Right lobe of liver (tissue), 6 donors: ENCODE measurements around the gene SLC9A4. TPM values are rescaled to one million over a fixed set of nuclear protein-coding genes. Genes with fewer than 3 reads are reported as not detected.

ENCODE experiments used
- ATAC-seq, 4 donors: fragments of 200-7000 bp; cut with Tn5 transposase; one replicate each; pipeline ENCODE4 v1.9.1; 2020; ENCODE audit warnings: mild to moderate bottlenecking in 4 of 4, moderate library complexity in 4 of 4
- DNase-seq, 3 donors: peaks; one replicate each; pipeline ENCODE4 v3.0.0-alpha.2; 2020
- H3K27ac ChIP-seq, 3 donors: fragments of 200-600 bp; one replicate each; pipeline ENCODE4 v1.8.0; 2022
- H3K27me3 ChIP-seq, 2 donors: fragments of 200-600 bp; one replicate each; pipeline ENCODE4 v1.8.0; 2022
- H3K36me3 ChIP-seq, 4 donors: fragments of 200-600 bp; sonication (generic) in 1 of 4; one replicate each; pipeline versions ENCODE4 v1.5.1 to v1.8.0; 2017 to 2022; ENCODE audit warnings: control low read depth in 1 of 4
- H3K4me1 ChIP-seq, 4 donors: fragments of 200-600 bp; sonication (generic) in 1 of 4; one replicate each; pipeline versions ENCODE4 v1.5.1 to v1.8.0; 2017 to 2022; ENCODE audit warnings: control low read depth in 1 of 4
- H3K4me3 ChIP-seq, 3 donors: fragments of 200-600 bp; one replicate each; pipeline ENCODE4 v1.8.0; 2022
- H3K9me3 ChIP-seq, 4 donors: fragments of 200-600 bp; sonication (generic) in 1 of 4; one replicate each; pipeline versions ENCODE4 v1.5.1 to v1.8.0; 2017 to 2022; ENCODE audit warnings: control low read depth in 1 of 4
- CTCF ChIP-seq, 4 donors: fragments of 200-600 bp in 3 of 4; fragments of 450-650 bp in 1 of 4; IDR thresholded peaks; one replicate each; pipeline versions ENCODE4 v1.5.1 to v1.8.0; 2016 to 2022; ENCODE audit warnings: antibody characterized with exemption in 4 of 4, mild to moderate bottlenecking in 2 of 4
- POLR2A ChIP-seq: fragments of 450-650 bp; IDR thresholded peaks from one replicate; pipeline ENCODE4 v1.6.1; 2017; ENCODE audit warnings: antibody characterized with exemption, mild to moderate bottlenecking
- WGBS: methylation state at CpG from one replicate; pipeline ENCODE4 v1.1.6; 2018; ENCODE audit warnings: low coverage, low lambda C conversion rate; ENCODE audit not compliant: insufficient coverage; ENCODE audit errors: missing lambda C conversion rate; 5-methylcytosine and 5-hydroxymethylcytosine counted together
- intact Hi-C, 2 donors: fragments of 100-400 bp; cut with DNase I; formaldehyde crosslinking; loops; one replicate each; pipeline versions ENCODE4 v1.11.2 to v1.14.1; 2022
- total RNA-seq, 6 experiments: library from RNA; depleted of rRNA in 2 of 6; stranded (reverse); fragments of >200 nt in 2 of 6; fragmentation: NEBNext Ultra II Directional in 3 of 6; extraction: Animal tissue kit (Norgen Biotek cat#: 25700) in 3 of 6; gene quantifications; one replicate each; pipeline versions ENCODE4 v1.1.0 to v1.2.4, GENCODE V29; 2016 to 2023
- donor health status: DM: no; HTN: yes; CAD: no.
- donor health status: DM: no; HTN: no; CAD: no.
- donor health status: DM: no; HTN: no; CAD: no.
- donor health status: DM: no; HTN: yes; CAD: no.
- donor health status: DM: no; HTN: yes; CAD: no.

SLC9A4 gene
- total RNA-seq, 6 experiments from 2014 or later = not detected

GRCh38 chr2:102485147-102485785 is 12.2 kb downstream of the SLC9A4 start:
- Histone ChIP-seq H3K4me1 (no peaks in the 10 kb centered on the region), H3K27me3 (no peaks in the 10 kb centered on the region), H3K27ac (no peak overlapping the region), H3K9me3 (no peaks in the 10 kb centered on the region), H3K4me3 (no peak overlapping the region), H3K36me3 (no peaks in the 10 kb centered on the region)
- WGBS = 61% methylated on average over 4 of the region's 5 CpGs
- intact Hi-C loops = loop anchor here in 1 of 2 donors (10.0 kb wide), 1 partner anchor 120 kb away; no protein-coding TSS in a partner anchor
- ATAC-seq (peak; percentile 66 to 96 (median 82)), DNase-seq (no peak)
- TF ChIP-seq CTCF (IDR thresholded peaks at IDR 0.05) (no peak), POLR2A (no peak)

- no peak overlapping the region for H3K4me3 ChIP-seq
- H3K27me3 ChIP-seq = no peaks in the 10 kb centered on the region
- no peaks in the 10 kb centered on the region for H3K36me3 ChIP-seq
- ATAC-seq (no peak), DNase-seq (no peak)
- no peaks in the 10 kb centered on the region for H3K9me3 ChIP-seq
- intact Hi-C loops = loop anchor here in 1 of 2 donors (10.0 kb wide), 1 partner anchor 118 kb away; no protein-coding TSS in a partner anchor
- no peaks in the 10 kb centered on the region for H3K4me1 ChIP-seq
- 80% methylated on average over 1 of the region's 1 CpG for WGBS
- no peak for TF ChIP-seq POLR2A
- TF ChIP-seq CTCF (IDR thresholded peaks at IDR 0.05) = no peak
- H3K27ac ChIP-seq = no peak overlapping the region
Measured at GRCh38 chr2:102486941-102487702, 14.1 kb downstream of the SLC9A4 start.

DNA sequence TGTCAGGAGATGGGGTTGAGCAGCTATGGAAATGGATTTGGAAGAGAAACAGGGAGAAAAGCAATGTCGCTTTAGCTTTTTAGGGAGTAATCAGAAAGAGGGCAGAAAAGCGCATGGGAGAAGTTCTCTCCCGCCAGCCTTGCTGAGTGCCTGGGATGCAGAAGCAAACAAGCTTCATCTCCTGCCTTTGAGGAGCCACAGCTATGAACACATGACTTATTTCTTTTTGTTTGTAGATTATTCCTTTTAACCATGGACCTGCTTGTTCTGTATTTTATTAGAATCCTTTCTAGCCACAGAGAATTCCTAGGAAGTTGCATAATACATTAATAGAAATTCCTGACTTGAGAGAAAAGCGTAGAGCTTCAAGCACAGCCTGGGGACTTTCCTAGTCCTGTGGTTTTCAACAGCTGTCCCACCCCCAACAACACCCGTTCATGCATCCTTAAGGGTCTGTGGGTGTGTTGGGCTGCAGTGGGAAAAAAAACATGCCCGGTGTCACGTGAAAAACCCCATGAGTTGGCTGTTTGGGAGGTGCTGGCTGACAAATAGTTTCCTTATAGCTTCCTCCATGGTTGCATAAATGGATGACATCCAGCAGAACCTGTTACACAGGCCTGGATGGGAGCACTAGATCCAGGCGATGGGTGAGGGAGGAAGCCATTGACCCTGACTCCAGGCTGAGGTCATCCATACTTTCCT is 14.9 kb downstream of the SLC9A4 start:
- Histone ChIP-seq H3K9me3 (no peaks in the 10 kb centered on the region), H3K27ac (no peak overlapping the region), H3K4me1 (no peaks in the 10 kb centered on the region), H3K27me3 (no peaks in the 10 kb centered on the region), H3K4me3 (no peak overlapping the region), H3K36me3 (no peaks in the 10 kb centered on the region)
- intact Hi-C loops = loop anchor here in 1 of 2 donors (10.0 kb wide), 1 partner anchor 117 kb away; no protein-coding TSS in a partner anchor
- DNase-seq = no peak
- no peak for TF ChIP-seq CTCF (IDR thresholded peaks at IDR 0.05)
- TF ChIP-seq POLR2A = no peak
- no peak for ATAC-seq
- WGBS = 57% methylated on average over 8 of the region's 8 CpGs

GRCh38 chr2:102489646-102490045 is 16.6 kb downstream of the SLC9A4 start:
- 40% methylated on average over 1 of the region's 1 CpG for WGBS
- intact Hi-C loops = loop anchor here in 1 of 2 donors (10.0 kb wide), 1 partner anchor 115 kb away; no protein-coding TSS in a partner anchor
- Histone ChIP-seq H3K4me1 (no peaks in the 10 kb centered on the region), H3K9me3 (no peaks in the 10 kb centered on the region), H3K27ac (no peak overlapping the region), H3K36me3 (no peaks in the 10 kb centered on the region), H3K27me3 (no peaks in the 10 kb centered on the region), H3K4me3 (no peak overlapping the region)
- DNase-seq = no peak
- no peak for ATAC-seq
- TF ChIP-seq POLR2A = no peak
- no peak for TF ChIP-seq CTCF (IDR thresholded peaks at IDR 0.05)
